ENCODE results near the gene MICALL2.

MICALL2 gene

GRCh38 chr7:1415389-1415990, 43.8 kb downstream of the MICALL2 start:
- H3K4me1 ChIP-seq (ENCODE audit: control insufficient read depth, insufficient read depth, low read depth, low read length), result peaks cover 11% of the 10 kb centered on the region
- no peak overlapping the region for H2BK5ac ChIP-seq (ENCODE audit: low read depth, low read length, poor library complexity, severe bottlenecking)
- H4K91ac ChIP-seq (ENCODE audit: low read length), result no peak overlapping the region
- no peak overlapping the region for H2BK15ac ChIP-seq (ENCODE audit: low read depth, poor library complexity, severe bottlenecking)
- no peak overlapping the region for H3K23ac ChIP-seq (ENCODE audit: low read length in 2 of 2)
- DNase-seq, result no peak
- no peak overlapping the region for H3K27ac ChIP-seq (ENCODE audit: low read length, poor library complexity, severe bottlenecking)
- 71% methylated on average over 2 of the region's 2 CpGs for WGBS
- H2AFZ ChIP-seq (ENCODE audit: low read depth, low read length), result no peak overlapping the region
- no peak overlapping the region for H3K9ac ChIP-seq (ENCODE audit: low read length)
- no peak overlapping the region for H2BK12ac ChIP-seq (ENCODE audit: low read length in 2 of 2)
- no peak overlapping the region for H3K4me3 ChIP-seq (ENCODE audit: insufficient read depth in 1 of 2, low read depth in 1 of 2, low read length in 2 of 2)
- no peak overlapping the region for H2BK120ac ChIP-seq (ENCODE audit: low read depth, low read length)
- peaks cover 15 to 56% of the 10 kb centered on the region in 2 experiments for H3K27me3 ChIP-seq (ENCODE audit: control insufficient read depth in 1 of 2, insufficient read depth in 1 of 2, low read length in 2 of 2)
- no peaks in the 10 kb centered on the region for H3K79me1 ChIP-seq (replicated peaks; ENCODE audit: low read length, poor library complexity, severe bottlenecking)
- no peaks in the 10 kb centered on the region for H3K9me3 ChIP-seq (ENCODE audit: control insufficient read depth, low read length)
- no peak overlapping the region for H2AK5ac ChIP-seq (ENCODE audit: low read length, severe bottlenecking)
- H3K36me3 ChIP-seq (ENCODE audit: control insufficient read depth in 1 of 2, insufficient read depth in 2 of 2, low read depth in 1 of 2, low read length in 2 of 2), result no peaks in the 10 kb centered on the region
- H3K4me2 ChIP-seq (ENCODE audit: low read length, poor library complexity, severe bottlenecking), result no peak overlapping the region
- no peak overlapping the region for H3K4ac ChIP-seq (ENCODE audit: low read depth in 1 of 2, low read length in 2 of 2)
- H3K14ac ChIP-seq (ENCODE audit: low read length in 2 of 2), result no peak overlapping the region
- no peak overlapping the region for H4K8ac ChIP-seq (ENCODE audit: low read length)
- H3K18ac ChIP-seq (ENCODE audit: low read depth in 1 of 2, low read length in 2 of 2), result no peak overlapping the region

GRCh38 chr7:1413936-1414639, 45.2 kb downstream of the MICALL2 start:
- no peak overlapping the region for H2AK5ac ChIP-seq (ENCODE audit: low read length, severe bottlenecking)
- H4K91ac ChIP-seq (ENCODE audit: low read length), result no peak overlapping the region
- no peak overlapping the region for H4K8ac ChIP-seq (ENCODE audit: low read length)
- H3K4ac ChIP-seq (ENCODE audit: low read depth in 1 of 2, low read length in 2 of 2), result no peak overlapping the region
- no peak for DNase-seq
- H2BK15ac ChIP-seq (ENCODE audit: low read depth, poor library complexity, severe bottlenecking), result no peak overlapping the region
- peaks cover 9% of the 10 kb centered on the region for H3K4me1 ChIP-seq (ENCODE audit: control insufficient read depth, insufficient read depth, low read depth, low read length)
- no peak overlapping the region for H3K9ac ChIP-seq (ENCODE audit: low read length)
- H3K4me2 ChIP-seq (ENCODE audit: low read length, poor library complexity, severe bottlenecking), result no peak overlapping the region
- 83% methylated on average over 16 of the region's 21 CpGs for WGBS
- H3K27me3 ChIP-seq (ENCODE audit: control insufficient read depth in 1 of 2, insufficient read depth in 1 of 2, low read length in 2 of 2), result peaks cover 22 to 59% of the 10 kb centered on the region in 2 experiments
- H3K9me3 ChIP-seq (ENCODE audit: control insufficient read depth, low read length), result no peaks in the 10 kb centered on the region
- no peaks in the 10 kb centered on the region for H3K36me3 ChIP-seq (ENCODE audit: control insufficient read depth in 1 of 2, insufficient read depth in 2 of 2, low read depth in 1 of 2, low read length in 2 of 2)
- no peak overlapping the region for H2BK5ac ChIP-seq (ENCODE audit: low read depth, low read length, poor library complexity, severe bottlenecking)
- no peak overlapping the region for H2BK12ac ChIP-seq (ENCODE audit: low read length in 2 of 2)
- no peak overlapping the region for H3K14ac ChIP-seq (ENCODE audit: low read length in 2 of 2)
- no peak overlapping the region for H2AFZ ChIP-seq (ENCODE audit: low read depth, low read length)
- H3K79me1 ChIP-seq (replicated peaks; ENCODE audit: low read length, poor library complexity, severe bottlenecking), result no peaks in the 10 kb centered on the region
- H3K27ac ChIP-seq (ENCODE audit: low read length, poor library complexity, severe bottlenecking), result no peak overlapping the region
- no peak overlapping the region for H3K18ac ChIP-seq (ENCODE audit: low read depth in 1 of 2, low read length in 2 of 2)
- no peak overlapping the region for H3K23ac ChIP-seq (ENCODE audit: low read length in 2 of 2)
- H2BK120ac ChIP-seq (ENCODE audit: low read depth, low read length), result no peak overlapping the region
- no peak overlapping the region for H3K4me3 ChIP-seq (ENCODE audit: insufficient read depth in 1 of 2, low read depth in 1 of 2, low read length in 2 of 2)

DNA sequence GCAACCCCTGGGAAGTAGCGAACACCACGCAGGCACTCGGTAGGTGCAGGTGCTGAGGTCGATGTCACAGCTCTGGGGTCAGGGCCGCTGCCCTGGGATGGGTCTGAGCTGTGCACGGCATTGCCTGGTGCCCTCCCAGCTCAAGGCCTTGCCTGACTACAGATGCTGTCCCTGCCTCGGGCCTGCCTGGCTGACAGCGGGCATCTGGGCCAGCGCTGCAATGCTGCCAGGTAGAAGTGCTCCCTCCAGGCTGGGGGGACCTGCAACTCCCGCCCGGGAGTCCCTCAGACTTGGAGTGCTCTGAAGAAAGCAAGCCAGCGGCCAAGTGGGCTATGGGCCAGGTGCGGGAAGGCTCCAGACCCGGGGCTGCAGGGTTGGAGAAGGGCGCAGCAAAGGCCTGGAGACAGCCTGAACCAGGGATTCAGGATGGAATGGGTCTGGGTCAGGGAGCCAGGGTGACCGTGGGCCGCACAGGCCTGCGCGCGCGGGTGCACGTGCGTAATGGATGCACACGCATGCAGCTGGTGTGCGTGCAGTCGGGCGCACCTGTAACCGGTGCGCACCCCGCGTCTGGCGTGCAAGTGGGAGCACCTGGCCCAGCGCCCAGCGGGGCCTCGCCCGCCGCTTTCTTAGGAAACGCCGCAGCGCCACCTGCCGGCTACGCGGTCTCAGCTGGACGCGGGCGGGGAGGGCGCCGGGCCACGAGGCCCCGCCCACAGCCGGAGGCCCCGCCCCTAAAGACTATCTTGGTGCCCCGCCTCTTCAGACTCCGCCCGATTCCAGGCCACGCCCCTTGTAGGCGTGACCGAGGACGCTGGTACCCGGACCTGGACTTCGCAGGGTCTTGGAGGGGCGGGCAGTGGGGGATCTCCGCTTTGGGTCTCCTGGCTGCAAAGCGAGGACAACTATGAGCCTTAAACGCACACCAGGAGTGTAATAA, 46.7 kb downstream of the MICALL2 start:
- Histone ChIP-seq H3K79me1 (replicated peaks; ENCODE audit: low read length, poor library complexity, severe bottlenecking) (no peaks in the 10 kb centered on the region), H2BK15ac (ENCODE audit: low read depth, poor library complexity, severe bottlenecking) (no peak overlapping the region), H3K4ac (ENCODE audit: low read depth in 1 of 2, low read length in 2 of 2) (no peak overlapping the region), H2AK5ac (ENCODE audit: low read length, severe bottlenecking) (no peak overlapping the region), H2BK12ac (ENCODE audit: low read length in 2 of 2) (peak overlapping the region in 1 of 2 experiments; percentile 35), H3K23ac (ENCODE audit: low read length in 2 of 2) (no peak overlapping the region), H3K9ac (ENCODE audit: low read length) (no peak overlapping the region), H3K27me3 (ENCODE audit: control insufficient read depth in 1 of 2, insufficient read depth in 1 of 2, low read length in 2 of 2) (peaks cover 32 to 65% of the 10 kb centered on the region in 2 experiments), H3K4me2 (ENCODE audit: low read length, poor library complexity, severe bottlenecking) (no peak overlapping the region), H4K91ac (ENCODE audit: low read length) (no peak overlapping the region), H3K9me3 (ENCODE audit: control insufficient read depth, low read length) (no peaks in the 10 kb centered on the region), H3K18ac (ENCODE audit: low read depth in 1 of 2, low read length in 2 of 2) (no peak overlapping the region), H4K8ac (ENCODE audit: low read length) (no peak overlapping the region), H2BK5ac (ENCODE audit: low read depth, low read length, poor library complexity, severe bottlenecking) (no peak overlapping the region), H3K4me1 (ENCODE audit: control insufficient read depth, insufficient read depth, low read depth, low read length) (peaks cover 9% of the 10 kb centered on the region), H2AFZ (ENCODE audit: low read depth, low read length) (peak overlapping the region; percentile 78), H3K27ac (ENCODE audit: low read length, poor library complexity, severe bottlenecking) (no peak overlapping the region), H3K36me3 (ENCODE audit: control insufficient read depth in 1 of 2, insufficient read depth in 2 of 2, low read depth in 1 of 2, low read length in 2 of 2) (no peaks in the 10 kb centered on the region), H3K14ac (ENCODE audit: low read length in 2 of 2) (no peak overlapping the region), H2BK120ac (ENCODE audit: low read depth, low read length) (no peak overlapping the region), H3K4me3 (ENCODE audit: insufficient read depth in 1 of 2, low read depth in 1 of 2, low read length in 2 of 2) (no peak overlapping the region)
- DNase-seq, result peak; percentile 73
- 20% methylated on average over 65 of the region's 65 CpGs for WGBS

DNA sequence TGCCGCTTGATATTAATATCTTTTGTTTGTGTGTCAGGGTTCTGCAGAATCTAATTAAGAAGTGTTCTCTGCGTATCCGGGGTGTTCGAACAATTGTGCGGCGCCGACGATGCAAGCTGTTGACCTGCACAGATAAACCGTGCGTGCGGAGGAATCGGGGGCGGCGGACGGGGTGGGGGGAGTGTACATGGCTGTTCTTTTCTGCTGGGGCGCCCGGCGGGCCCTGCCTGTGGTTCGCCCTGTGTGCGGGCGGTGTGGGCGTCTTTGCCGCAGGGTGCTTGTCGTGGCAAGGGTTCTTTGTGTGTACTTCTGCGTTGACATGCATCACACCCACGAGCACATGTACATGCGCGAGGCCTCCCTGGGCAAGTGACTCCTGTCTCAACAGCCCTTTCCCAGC, 47.9 kb downstream of the MICALL2 start:
- Histone ChIP-seq H3K23ac (ENCODE audit: low read length in 2 of 2) (no peak overlapping the region), H3K18ac (ENCODE audit: low read depth in 1 of 2, low read length in 2 of 2) (no peak overlapping the region), H4K91ac (ENCODE audit: low read length) (peak overlapping the region; percentile 53), H3K9ac (ENCODE audit: low read length) (no peak overlapping the region), H3K27ac (ENCODE audit: low read length, poor library complexity, severe bottlenecking) (no peak overlapping the region), H3K9me3 (ENCODE audit: control insufficient read depth, low read length) (no peaks in the 10 kb centered on the region), H2AFZ (ENCODE audit: low read depth, low read length) (no peak overlapping the region), H3K4ac (ENCODE audit: low read depth in 1 of 2, low read length in 2 of 2) (no peak overlapping the region), H2BK15ac (ENCODE audit: low read depth, poor library complexity, severe bottlenecking) (no peak overlapping the region), H3K36me3 (ENCODE audit: control insufficient read depth in 1 of 2, insufficient read depth in 2 of 2, low read depth in 1 of 2, low read length in 2 of 2) (no peaks in the 10 kb centered on the region), H4K8ac (ENCODE audit: low read length) (no peak overlapping the region), H3K14ac (ENCODE audit: low read length in 2 of 2) (no peak overlapping the region), H2BK5ac (ENCODE audit: low read depth, low read length, poor library complexity, severe bottlenecking) (no peak overlapping the region), H3K4me2 (ENCODE audit: low read length, poor library complexity, severe bottlenecking) (no peak overlapping the region), H3K79me1 (replicated peaks; ENCODE audit: low read length, poor library complexity, severe bottlenecking) (no peaks in the 10 kb centered on the region), H3K27me3 (ENCODE audit: control insufficient read depth in 1 of 2, insufficient read depth in 1 of 2, low read length in 2 of 2) (peaks cover 40 to 65% of the 10 kb centered on the region in 2 experiments), H2BK12ac (ENCODE audit: low read length in 2 of 2) (no peak overlapping the region), H2AK5ac (ENCODE audit: low read length, severe bottlenecking) (no peak overlapping the region), H2BK120ac (ENCODE audit: low read depth, low read length) (no peak overlapping the region), H3K4me1 (ENCODE audit: control insufficient read depth, insufficient read depth, low read depth, low read length) (peaks cover 5% of the 10 kb centered on the region), H3K4me3 (ENCODE audit: insufficient read depth in 1 of 2, low read depth in 1 of 2, low read length in 2 of 2) (no peak overlapping the region)
- WGBS, result 97% methylated on average over 28 of the region's 28 CpGs
- DNase-seq, result no peak

Data from mesenchymal stem cell (in vitro differentiated cells and primary cell).